ENCODE results near the gene TBX1.
"Not testable (repeated sequence)": the region's sequence is repeated elsewhere in the genome, so short reads cannot be mapped to it uniquely, and the experiment has no call there.

TBX1 gene

DNA sequence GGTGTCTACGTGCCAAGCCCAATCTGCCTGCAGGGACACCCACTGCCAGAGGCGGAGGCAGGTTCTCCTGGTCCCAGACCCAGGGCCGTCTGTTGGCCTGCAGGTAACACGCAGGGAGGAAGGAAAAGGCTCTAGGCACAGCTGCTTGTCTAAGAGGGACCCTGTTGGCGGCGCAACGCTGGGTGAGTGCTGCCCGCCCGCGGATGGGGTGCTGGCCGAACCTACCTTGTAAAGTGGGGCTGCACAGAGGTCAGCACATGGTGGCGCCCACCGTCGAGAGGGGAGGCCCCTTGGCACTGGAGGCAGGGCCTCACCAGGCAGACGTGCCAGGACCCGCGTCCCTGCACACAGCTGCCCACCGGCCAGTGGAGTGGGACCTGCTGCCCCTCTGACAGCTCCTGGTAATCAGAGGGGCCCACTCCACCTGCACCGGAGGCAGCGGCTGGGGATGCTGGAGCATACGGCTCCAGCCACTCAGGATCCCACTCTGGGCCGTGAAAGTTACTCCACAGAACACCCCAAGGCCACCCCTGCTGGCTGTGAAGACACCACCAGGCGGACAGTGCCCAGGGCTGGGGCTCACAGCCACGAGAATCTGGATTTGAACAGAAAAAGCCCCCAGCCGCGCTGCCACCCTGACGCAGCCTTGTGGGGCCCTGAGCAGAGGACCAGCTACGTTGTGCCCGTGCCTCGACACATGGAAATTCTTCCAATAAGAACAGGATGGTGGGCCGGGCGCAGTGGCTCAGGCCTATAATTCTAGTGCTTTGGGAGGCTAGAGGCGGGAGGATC is 24.0 kb downstream of the TBX1 start:
- no peak for DNase-seq (ENCODE audit: low read depth)

DNA sequence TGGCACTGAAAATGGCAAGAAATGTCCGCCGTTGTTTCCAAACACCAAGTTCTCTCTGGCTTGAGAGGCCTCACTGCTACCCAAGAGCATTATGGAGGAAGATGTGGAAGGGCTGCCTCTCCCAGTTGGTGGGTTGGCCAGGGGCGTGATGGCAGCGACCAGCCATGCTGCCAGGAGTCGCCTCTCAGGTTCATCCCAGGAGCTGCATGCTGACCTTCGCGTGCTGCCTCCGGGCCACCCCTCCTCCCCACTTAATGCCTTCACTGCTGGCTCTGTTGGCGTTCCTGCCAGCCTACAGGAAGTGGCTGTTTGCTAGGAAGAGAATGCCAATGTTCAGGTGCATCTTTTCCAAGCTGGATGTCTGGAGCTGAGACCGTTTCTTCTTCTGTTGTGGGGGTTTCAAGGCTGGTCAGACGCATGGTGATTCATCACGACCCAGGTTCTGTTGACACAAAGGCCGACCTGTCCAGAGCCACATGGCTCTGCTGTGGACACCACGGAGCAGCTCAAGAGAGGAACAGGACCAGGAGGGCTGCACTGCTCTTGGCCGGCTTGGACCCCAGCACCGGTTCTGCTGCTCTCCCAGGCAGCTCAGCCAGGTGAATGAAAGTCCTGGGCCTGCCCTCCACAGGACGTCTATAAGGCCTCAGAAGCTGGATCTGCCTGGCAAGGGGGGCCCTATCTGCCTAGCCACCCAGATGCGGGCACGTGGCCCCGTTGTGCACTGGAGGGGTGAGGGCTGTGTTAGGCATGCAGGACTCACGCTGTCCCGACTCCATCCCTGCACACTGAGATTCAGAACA is 25.1 kb downstream of the TBX1 start:
- no peak for DNase-seq (ENCODE audit: low read depth)

DNA sequence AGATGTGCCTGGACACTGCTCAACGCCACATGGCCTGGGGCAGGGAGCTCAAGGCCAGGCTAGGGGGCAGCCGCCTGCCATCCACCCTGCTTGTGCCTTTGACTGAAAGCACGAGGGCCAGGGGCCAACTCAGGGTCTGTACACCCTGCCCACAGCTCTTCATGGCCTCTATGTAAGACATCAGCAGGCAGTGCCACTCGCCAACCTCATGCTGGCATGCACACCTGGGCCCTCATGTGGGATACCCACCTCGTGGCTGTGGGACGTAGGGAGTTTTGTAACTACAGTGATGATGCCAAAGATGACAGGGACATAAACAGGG is 25.6 kb downstream of the TBX1 start:
- no peak for DNase-seq (ENCODE audit: low read depth)

DNA sequence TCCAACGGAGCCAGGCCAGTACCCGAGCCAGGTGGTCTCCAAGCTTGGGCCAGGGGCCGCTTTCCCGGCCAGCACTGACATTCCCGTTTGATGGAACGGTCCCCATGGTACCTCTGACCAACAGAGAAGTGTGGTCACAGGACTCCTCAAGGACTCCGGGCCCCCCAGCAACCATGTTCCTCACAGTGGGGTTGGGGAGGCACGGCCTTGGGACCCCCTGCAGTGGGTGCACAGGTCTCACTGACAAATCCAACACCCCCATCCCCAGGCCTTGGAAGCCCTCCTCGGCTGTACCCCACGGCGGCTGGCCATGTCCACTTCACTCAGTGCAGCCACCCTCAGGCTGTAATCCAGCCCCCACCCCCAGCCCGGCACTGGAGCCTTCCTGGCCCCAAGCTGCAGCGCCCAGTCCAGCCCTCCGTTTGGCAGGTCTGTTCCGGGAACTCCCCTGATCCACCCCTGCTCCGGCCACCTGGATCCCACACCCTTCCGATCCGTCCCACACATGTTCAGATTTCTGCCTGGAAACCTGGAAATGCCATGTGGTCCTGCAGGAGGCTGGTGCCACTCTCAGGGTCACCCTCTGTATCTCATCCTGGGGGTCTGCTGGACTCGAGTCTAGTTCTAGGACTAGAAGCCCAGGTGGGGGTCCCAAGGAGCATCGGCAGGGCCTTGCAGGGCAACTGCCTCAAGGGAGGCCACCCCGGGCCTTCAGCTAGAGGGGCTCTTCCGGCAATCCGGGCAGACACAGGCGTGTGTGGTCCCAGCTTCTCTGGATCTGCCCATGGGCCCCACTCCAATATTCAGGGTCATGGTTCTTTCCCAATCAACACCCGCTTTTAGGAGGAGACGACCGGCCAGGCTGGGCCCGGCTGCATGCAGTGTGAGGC is 26.6 kb downstream of the TBX1 start:
- DNase-seq (ENCODE audit: low read depth), result no peak

DNA sequence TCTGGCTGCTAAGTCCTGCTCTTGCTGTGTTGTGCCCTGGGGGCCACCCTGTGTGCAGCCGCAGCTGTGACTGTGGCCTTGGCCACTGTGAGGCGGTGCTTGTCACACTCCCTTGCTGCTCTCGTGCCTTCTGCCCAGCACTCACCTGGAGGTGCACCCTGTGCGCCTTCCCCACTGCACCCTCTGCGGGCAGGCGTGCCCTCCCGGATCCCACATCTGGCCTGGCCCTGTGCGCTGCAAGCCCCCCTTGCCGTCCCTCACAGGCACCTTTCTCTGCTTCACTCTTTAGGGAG is 27.2 kb downstream of the TBX1 start:
- no peak for DNase-seq (ENCODE audit: low read depth)

DNA sequence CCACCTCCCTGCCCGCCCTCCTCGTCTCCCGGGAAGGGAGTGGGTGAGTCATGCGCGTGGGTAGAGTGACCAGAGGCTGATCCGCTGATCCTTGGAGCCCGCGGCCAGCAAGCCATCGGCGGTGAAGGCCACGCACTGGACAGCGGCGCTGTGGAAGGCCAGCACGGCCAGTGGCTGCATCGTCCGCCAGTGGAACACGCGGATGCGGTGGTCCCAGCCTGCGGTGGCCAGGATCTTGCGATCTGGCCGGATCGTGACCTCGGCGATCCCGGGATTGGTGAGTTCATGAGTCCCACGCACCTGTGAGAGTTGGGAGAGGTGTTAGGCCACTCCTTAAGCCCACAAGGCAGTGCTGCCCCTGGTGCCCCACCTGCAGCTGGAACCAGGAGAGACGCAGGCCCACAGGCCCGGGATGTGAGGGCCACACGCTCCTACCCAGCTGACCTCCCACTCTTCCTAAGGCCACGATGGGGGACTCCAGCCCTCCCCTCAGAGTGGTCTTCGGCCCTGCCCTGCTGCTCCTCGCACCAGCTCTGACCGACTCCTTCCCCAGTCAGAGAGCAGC is 28.2 kb downstream of the TBX1 start:
- no peak for DNase-seq (ENCODE audit: low read depth)

DNA sequence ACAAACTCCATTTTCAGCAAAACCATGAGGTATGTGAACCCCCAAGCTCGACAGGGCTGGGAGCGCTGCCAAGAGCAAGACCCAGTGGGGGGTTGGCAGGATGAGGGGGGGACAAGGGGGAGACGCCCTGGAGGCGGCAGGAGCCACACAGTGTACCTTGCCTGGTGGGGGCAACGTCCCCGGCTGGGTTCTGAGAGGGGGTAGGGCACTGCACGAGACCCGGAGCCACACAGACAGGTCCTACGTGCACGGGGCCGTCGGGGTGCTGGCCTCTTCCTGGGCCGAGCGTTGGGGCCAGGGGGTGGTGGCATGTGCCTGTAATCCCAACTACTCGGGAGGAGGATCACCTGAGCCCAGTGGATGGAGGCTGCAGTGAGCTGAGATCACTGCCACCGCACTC is 28.8 kb downstream of the TBX1 start:
- no peak for DNase-seq (ENCODE audit: low read depth)

DNA sequence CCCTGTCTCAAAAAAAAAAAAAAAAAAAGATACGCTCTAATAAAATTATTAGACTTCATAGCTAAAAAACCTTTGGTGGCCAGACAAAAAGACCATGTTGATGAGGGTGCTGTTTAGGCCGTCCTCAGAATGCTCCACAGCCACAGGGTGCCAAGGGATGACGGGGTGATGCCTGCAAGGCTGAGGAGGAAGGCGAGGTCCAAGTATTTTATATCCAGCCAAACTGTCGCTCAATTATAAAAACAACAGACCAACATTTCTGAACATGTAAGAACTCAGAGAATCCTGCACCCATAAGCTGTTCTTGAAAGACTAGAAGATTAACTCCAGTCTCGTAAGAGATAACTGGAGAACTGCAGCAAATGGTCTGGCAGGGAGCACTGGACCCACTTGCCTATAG is 29.2 kb downstream of the TBX1 start:
- no peak for DNase-seq (ENCODE audit: low read depth)

DNA sequence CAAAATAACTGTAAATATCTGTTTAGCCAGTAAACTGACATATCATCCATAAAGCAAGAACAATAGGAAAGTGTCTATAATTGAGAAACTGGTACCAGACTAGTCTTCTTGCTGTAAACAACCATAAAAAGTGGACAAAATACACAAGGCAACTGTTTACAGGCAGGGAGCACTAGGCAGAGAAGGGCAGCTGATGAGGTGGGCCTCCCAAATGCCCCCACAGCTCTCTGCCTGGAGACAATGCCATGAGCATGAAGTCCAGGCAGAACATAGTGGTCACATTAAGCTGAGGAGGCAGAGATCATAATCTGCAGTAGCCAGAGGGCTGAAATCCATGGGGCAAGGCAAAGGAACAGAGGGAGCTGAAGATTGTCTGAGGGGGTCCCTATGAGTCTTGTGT is 30.7 kb downstream of the TBX1 start:
- no peak for DNase-seq (ENCODE audit: low read depth)

DNA sequence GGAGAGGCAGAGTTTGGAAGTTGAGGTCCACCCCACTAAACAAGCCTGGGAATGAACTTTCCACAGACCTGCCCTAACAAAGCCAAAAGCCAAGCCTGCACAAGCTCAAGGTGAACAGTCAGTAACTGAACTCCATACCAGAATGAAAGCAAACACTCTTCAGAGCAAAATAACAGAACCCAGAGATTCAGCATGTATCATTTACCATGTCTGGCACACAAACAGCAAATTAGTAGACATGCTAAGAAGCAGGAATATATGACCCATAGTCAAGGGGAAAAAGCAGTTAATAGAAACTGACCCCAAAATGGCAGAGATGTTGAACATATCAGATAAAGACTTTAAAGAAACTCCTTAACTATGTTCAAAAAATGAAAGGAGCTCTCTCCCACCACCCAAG is 31.3 kb downstream of the TBX1 start:
- DNase-seq (ENCODE audit: low read depth), result no peak

DNA sequence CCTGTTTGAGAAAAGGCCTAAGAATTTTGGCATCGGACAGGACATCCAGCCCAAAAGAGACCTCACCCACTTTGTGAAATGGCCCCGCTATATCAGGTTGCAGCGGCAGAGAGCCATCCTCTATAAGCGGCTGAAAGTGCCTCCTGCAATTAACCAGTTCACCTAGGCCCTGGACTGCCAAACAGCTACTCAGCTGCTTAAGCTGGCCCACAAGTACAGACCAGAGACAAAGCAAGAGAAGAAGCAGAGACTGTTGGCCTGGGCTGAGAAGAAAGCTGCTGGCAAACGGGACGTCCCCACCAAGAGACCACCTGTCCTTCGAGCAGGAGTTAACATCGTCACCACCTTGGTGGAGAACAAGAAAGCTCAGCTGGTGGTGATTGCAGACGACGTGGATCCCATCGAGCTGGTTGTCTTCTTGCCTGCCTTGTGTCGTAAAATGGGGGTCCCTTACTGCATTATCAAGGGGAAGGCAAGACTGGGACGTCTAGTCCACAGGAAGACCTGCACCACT is 31.9 kb downstream of the TBX1 start:
- not testable (repeated sequence) for DNase-seq (ENCODE audit: low read depth)

DNA sequence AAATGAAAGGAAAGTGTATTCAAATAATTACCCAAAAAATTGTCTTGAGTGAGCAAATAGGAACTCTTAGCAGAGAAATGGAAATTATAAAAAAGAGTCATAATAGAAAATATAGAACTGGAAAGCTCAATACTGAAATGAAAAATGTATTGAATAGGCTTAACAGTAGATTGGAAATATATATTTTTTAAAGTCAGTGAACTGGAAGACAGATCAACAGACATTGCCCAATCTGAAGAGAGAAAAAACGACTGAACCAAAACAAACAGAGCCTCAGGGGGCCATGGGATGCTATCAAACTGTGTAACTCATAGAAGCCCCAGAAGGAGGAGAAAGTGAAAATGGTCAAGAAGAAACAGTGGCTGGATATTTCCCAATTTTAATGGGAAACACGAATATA is 32.6 kb downstream of the TBX1 start:
- no peak for DNase-seq (ENCODE audit: low read depth)

DNA sequence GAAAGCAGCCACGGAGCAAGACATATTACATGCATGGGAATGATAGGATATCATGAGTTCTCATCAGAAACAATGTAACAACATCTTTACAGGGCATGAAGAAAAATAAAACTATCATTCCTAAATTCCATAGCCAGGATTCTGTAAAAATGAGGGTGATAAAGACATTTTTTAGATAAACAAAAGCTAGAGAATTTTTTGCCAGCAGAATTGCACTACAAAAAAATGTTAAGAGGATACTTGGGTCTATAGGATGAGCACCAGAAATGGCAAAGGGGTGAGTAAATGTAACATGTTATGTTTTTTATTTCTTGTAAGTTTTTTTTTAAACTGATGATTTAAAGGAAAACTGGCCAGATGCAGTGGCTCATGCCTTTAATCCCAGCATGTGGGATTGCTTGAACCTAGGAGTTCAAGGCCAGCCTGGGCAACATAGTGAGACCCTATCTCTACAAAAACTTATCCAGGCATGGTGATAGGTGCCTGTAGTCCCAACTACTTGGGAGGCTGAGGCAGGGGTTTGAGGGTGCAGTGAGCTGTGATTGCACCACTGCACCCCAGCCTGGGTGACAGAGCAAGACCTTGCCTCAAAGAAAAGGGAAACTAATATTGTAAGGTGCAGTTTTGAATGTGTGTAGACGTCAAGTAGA is 33.2 kb downstream of the TBX1 start:
- DNase-seq (ENCODE audit: low read depth), result no peak

DNA sequence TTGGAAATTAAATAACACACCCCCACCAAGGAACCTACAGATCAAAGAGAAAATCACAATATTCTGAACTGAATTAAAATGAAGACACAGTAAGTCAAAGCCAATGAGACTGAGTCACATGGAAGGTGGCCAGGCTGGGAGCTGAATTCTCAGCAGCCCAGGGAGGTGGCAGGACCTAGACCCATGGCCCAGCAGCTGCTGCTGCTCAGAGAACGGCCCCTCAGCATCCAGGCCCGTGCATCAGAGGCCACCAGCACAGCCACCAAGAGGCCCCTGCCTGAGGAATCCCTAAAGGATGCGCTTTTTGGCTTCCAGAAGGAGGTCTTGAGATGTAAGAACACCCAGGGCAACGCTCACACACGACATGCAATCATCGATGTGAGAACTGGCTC is 35.0 kb downstream of the TBX1 start:
- DNase-seq (ENCODE audit: low read depth), result no peak

DNA sequence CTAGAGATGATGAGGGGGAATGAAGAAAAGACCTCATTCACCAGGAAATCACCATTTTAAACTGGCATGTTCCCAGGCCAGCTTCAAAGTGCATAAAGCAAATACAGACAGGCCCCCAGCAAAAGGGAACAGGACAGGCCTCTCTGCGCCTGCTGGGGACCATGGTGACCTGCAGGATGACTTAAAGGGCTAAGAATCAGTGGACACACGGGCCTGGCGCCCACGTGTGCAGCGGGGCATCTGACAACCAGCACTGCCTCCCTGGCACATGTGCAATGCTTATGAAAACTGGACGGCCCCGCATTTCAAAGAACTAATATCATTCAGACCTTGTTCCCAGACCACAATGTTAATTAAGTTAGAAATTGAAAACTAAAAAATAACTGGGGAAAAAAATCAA is 35.6 kb downstream of the TBX1 start:
- no peak for DNase-seq (ENCODE audit: low read depth)

DNA sequence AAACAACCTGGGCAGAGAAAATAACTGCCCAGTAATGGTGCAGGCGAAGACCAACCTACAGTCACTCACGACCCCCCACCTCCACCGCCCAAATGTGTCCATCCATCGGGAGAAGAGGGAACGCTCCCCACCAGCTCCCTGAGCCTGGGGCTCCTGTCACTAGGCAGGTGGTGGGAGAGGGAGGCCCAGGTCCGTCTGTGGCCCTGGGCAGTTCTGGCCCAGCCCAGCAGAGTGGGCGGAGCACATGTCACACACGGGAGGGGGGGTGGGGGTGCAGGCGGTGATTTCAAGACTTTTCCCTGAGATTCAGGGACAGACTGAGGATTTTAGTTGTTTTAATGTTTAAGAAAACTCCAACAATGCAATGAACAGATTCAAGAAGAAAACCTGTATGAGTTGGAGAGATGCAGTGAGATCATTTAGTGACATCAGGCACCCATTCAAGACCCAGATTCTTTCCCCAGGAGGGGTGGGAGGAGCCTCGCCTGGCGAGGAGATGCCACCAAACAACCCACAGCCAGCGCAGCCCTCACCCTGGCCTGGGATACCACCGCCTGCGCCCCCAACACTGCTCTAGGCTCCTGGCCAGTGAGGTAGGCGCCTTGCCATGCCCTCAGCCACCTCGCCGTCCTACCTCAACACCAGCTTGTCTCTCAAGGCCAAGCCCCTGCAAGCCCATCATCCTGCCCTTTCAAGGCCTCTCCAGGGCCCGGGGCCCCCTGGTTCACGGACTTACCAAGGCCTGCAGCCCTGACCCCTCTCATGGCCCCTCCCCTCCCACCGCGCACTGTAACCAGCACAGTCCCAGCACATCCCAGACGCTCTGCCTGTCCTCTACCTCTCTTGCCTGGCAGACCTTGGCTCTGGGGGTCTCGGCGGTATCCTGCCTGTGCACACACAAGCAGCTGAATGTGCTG is 36.8 kb downstream of the TBX1 start:
- DNase-seq (ENCODE audit: low read depth), result no peak

DNA sequence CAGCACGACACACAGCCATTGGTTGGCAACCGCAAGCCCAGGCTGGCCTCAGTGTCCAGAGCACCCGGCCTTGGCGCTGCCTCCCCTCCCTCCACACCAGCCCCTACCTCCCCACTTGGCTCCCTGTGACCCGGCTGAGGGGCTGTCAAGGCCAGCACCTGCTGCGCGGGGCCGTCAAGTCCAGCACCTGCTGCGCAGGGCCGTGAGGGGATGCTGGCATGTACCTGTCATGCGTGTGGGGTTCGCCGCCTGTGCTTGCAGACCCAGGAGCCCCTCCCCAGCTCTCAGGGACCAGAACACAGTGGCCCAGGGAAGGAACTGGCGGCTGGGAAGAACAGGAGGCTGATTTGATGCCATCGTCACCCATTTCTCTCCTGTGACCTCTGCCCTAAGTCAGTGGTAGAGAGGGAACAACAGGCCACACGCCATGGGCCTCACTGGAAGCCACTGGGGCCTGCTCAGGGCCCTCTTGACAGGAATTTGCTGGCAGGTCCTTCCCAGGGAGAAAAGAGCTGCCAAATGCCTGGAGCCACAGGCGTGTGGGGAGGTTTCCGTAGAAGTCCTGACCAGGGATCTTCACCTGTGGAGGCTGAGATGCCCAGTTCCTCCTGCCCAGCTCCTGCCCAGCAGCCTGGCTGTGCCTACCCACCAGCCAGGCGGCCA is 37.6 kb downstream of the TBX1 start:
- no peak for DNase-seq (ENCODE audit: low read depth)

DNA sequence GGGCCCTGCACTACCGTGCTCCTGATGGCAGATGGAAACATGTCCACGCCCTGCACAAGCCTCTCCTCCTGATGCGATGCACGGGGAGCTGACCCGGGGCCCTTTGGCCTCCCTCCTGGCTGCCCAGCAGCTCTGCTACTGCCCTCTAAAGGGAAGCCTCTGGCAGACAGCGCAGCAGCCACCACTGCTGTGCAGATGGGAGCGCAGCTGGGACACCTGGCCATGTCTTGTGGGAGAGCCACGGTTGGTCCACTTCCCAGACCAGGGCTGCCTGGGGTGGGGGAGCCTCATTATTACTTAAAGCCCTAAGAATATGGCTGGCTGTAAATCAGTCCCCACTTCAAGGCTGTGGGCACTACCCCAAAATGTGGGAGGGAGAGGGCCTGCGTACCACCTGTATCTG is 38.3 kb downstream of the TBX1 start:
- DNase-seq (ENCODE audit: low read depth), result no peak

DNA sequence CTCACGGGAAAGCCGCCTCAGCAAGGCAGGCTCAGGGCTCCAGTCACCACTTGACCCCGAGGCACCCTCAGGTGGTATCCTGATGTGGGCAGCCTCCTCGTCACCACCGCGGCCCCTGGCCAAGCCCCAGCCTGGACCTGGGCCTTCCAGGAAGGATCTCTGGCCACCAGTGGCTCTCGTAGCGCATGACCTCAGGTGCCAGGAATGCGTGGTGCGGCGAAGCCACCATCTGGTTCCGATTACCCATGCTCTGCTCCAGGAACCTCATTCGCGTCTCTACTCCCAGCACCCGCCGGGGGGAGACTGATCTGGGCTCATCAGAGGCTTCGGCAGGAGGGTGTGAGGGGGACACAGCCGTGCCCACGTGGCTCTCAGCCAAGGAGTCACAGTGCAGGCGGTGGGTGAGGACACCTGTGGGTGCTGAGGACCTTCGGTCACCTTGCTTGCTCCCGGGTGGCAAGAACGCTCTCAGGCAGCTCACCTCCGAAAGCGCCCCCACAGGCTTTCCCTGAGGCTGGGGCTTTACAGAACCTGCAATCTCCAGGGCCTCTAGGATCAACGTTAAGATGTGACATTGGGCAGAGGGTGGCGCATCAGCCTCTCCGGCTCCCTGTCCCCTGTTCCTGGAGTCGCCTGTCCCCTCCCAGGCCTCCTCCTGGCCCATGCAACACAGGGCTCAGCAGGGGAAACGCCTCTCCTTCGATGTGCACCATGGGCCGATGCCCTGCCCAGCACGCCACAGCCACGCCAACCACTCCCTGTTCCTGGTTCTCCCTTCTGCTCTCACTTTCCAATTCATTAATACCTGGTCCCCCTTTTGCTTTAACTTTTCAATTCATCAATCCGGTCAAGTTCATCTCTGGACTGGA is 39.0 kb downstream of the TBX1 start:
- no peak for DNase-seq (ENCODE audit: low read depth)
